Fibroblast of mammary gland (primary cell): Measurements from ENCODE around the gene PCDH15.

Experiments used
- DNase-seq: peaks from one replicate; pipeline ENCODE4 v3.0.0-alpha.2; 2010; ENCODE audit warnings: low read depth
- H3K4me3 ChIP-seq: 2 replicates; pipeline ENCODE4 v1.5.1; 2011; ENCODE audit warnings: low read depth, mild to moderate bottlenecking, low read length, moderate library complexity; ENCODE audit not compliant: control insufficient read depth
- TF ChIP-seq, protein P1 (sequence below): conservative IDR thresholded peaks from 2 replicates; pipeline ENCODE4 v1.5.1; 2011; ENCODE audit warnings: low read depth, low read length, inconsistent platforms; ENCODE audit not compliant: control insufficient read depth, insufficient read depth

PCDH15 gene

DNA sequence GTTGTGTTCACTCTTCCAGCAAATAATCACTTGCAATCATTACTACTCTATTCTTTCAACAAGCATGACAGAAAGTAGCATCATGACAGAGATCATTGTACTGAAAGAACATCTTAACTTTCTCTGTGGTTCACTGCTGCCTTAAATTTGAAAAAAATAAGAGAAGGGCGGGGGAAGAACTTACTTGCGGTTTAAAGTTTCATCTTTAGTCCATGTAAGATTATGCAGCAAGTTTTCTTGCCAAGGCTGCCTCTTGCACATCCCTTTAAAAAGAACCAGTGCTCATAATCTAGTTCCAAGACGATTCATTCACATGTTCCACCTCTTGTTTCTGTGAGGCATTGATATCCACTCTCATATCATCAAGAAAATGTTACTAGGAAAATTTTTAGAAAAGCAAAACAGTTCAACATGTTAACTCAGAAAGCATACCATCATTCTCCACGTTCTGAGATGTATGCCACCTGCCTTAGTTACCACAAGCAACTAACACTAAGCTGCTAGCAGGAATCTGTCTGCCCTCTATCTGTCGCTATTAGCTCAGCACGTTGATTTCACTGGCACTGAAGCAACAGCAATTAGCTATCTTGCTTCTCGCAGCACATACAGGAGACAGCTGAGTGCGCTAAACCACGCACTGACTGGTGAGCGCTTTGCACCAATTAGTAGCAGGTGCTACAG, at the start of gene PCDH15:
Gene PCDH15, minus strand, starts transcription at position 491 of the 681 bp plus-strand sequence. CDS start 136,969 bp downstream, outside the sequence.
- no peak within 1 kb of the TSS for H3K4me3 ChIP-seq
- TF ChIP-seq, protein P1, sequence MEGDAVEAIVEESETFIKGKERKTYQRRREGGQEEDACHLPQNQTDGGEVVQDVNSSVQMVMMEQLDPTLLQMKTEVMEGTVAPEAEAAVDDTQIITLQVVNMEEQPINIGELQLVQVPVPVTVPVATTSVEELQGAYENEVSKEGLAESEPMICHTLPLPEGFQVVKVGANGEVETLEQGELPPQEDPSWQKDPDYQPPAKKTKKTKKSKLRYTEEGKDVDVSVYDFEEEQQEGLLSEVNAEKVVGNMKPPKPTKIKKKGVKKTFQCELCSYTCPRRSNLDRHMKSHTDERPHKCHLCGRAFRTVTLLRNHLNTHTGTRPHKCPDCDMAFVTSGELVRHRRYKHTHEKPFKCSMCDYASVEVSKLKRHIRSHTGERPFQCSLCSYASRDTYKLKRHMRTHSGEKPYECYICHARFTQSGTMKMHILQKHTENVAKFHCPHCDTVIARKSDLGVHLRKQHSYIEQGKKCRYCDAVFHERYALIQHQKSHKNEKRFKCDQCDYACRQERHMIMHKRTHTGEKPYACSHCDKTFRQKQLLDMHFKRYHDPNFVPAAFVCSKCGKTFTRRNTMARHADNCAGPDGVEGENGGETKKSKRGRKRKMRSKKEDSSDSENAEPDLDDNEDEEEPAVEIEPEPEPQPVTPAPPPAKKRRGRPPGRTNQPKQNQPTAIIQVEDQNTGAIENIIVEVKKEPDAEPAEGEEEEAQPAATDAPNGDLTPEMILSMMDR, result peak; percentile 38
- peak; percentile 31 for DNase-seq

DNA sequence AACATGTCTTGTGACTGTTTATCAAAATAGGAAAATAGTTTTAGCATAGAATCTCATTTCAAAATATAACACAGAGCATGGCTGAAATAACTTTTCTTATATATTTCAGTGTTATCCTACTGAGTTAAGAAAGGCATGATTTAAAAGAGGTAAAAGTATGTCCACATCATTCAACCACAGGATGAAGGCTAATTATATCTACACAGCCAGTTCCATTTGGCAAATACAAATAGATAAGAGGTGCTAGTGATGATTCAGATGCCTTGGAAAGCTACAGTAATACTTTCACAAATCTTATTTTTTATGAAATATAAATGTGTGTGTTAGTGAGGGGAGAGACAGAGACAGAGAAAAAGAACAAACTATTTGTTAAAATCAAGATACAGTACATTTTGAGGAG, 42.9 kb upstream of the PCDH15 start:
- H3K4me3 ChIP-seq, result no peak overlapping the region
- DNase-seq, result no peak
- TF ChIP-seq, protein P1, result no peak

DNA sequence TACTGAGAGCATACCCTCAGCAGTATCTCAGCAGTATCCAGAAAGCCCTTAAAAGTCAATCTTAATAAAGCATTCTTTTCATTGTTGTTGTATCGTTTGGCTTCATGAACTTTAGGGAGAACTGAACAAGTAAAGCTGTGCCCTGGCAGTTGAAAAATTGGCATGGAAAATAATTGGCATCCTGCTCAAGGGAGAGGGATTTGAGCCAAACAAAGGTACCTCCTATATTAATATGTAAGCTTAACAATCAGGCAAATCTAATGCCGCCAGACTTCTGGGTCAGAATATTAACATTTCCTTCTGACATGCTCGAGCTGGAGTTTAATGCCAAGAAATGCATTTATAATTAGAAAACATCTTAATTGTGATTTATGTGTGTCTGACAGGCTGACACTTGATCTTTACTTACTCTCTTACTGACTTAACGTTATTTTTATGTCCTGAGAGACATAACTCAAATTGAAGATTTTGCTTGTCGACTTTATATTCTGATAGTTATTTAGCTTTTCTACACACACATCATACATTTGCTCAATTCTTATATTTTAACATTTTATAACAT, 42.1 kb upstream of the PCDH15 start:
- TF ChIP-seq, protein P1, result no peak
- no peak for DNase-seq

DNA sequence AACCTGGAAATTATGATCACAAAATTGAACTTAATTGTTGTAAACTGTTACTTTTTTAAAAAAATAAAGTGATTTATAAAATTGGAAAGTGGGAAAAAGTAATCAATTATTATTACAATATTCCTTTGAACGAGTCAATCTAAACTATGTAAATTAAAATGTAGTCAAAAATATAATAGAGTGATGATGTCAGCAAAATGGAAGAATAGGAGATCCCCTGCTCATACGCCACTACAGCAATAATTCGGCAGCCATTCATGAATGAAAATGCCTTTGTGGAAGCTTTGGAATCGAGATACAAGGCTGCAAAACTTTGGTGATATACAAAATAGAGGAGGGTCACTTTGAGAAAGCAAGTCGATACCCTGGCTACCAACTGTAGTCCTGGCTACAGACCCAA, 36.4 kb upstream of the PCDH15 start:
- TF ChIP-seq, protein P1, result no peak
- H3K4me3 ChIP-seq, result no peak overlapping the region
- no peak for DNase-seq

More for the DNA sequence above, 42.1 kb upstream of the PCDH15 start:
- no peak overlapping the region for H3K4me3 ChIP-seq

DNA sequence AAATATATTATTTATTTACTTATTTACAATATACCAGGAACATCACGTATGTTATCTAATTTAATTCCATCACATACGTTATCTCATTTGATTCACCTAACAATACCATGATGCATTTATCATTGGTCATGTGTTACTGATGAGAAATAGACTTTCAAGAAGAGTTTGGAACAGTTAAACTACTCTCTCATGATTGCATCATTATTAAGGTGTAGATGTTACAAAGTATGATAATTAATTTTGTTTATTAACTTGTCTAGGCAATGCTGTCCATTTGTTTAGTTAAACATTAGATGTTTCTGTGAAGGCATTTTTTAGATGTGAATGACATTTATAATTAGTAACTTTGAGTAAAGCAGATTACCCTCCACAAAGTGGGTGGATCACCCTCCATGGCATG, 32.0 kb upstream of the PCDH15 start:
- DNase-seq, result no peak
- TF ChIP-seq, protein P1, result no peak
- H3K4me3 ChIP-seq, result no peak overlapping the region

DNA sequence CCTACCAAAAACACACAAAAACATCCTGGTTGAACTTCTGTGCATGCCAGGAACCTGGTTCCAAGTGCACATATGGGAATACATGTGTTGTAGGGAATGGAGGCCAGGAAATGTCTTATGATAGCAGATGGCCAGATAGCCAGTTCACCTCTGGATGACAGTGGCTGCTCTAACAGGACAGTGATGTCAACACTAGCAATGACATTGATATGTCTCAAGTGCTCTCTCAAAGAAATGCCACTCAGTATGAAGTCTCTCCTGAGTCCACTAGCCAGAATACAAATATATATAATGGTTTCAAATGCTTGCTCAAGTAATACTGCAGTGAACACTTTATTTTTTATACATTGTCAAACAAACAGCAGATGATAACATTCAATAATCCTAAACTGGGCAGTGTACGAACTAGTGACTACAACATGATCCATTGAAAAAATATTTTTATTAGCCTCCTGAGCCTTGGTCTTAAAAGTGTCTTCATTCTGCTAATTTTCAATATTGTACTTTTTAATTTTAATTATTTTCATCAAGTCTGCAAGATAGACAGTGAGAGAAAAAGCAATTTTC, 26.0 kb upstream of the PCDH15 start:
- no peak for DNase-seq
- TF ChIP-seq, protein P1, result no peak
- H3K4me3 ChIP-seq, result no peak overlapping the region
